IPS-20b (cell line): ENCODE measurements around the gene DIO2.

Experiments
- H3K27ac ChIP-seq: one replicate; pipeline ENCODE4 v1.5.1; 2013; ENCODE audit warnings: low read length
- H3K27me3 ChIP-seq: 2 replicates; pipeline ENCODE4 v1.6.1; 2013; ENCODE audit warnings: mild to moderate bottlenecking, low read length, inconsistent platforms; ENCODE audit not compliant: insufficient read depth
- H3K36me3 ChIP-seq: 2 replicates; pipeline ENCODE4 v1.6.1; 2013; ENCODE audit warnings: low read depth, mild to moderate bottlenecking, inconsistent platforms, low read length, moderate library complexity; ENCODE audit not compliant: insufficient read depth
- H3K4me1 ChIP-seq: 2 replicates; pipeline ENCODE4 v1.6.1; 2013; ENCODE audit warnings: mild to moderate bottlenecking, control low read depth, inconsistent platforms, low read length, moderate library complexity; ENCODE audit not compliant: insufficient read depth
- H3K4me3 ChIP-seq: 2 replicates; pipeline ENCODE4 v1.5.1; 2013; ENCODE audit warnings: mild to moderate bottlenecking, low read length, inconsistent platforms
- H3K9ac ChIP-seq: 2 replicates; pipeline ENCODE4 v1.6.1; 2013; ENCODE audit warnings: low read depth, mild to moderate bottlenecking, inconsistent platforms, low read length, moderate library complexity
- H3K9me3 ChIP-seq: 2 replicates; pipeline ENCODE4 v1.6.1; 2013; ENCODE audit warnings: mild to moderate bottlenecking, low read depth, low read length, inconsistent platforms; ENCODE audit not compliant: insufficient read depth

Gene DIO2

DNA sequence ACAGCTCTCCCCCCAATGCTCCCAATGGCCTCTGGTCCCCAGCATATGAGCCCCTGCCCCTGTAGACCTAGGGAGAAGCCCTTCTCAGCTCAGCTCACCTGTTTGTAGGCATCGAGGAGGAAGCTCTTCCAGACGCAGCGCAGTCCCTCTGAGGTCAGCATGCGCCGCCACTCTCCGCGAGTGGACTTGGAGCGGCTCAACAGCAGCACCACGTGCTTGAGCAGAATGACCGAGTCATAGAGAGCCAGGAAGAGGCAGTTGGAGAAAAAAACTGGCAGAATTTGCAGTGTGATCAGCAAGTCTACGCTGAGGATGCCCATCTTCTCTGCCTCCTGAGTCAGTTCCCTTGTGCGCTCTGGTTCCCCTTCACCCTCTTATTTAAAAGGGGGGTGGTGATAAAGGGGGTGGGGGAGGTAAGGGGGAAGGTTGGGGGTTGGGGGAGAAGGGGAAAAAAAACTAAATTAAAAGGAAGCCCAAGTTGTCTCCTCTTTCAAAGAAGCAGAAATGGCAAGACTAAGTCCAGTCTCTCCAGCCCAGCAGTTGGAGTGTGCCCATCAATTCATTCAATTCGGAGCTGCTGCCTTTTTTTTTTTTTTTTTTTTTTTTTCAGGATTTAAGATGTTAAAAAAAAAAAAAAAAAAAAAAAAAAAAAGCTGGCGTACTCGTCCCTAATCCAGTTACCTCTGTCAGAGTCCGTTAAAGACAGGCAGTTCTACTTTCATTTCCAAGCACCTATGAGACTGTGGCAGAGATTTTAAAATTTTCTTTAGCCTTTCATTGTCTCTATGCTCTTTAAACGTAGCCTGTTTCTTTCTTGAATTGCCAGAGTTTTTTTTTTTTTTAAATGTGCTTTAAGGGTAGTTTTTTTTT lies at the start of gene DIO2:
Gene DIO2 (minus strand): TSS at position 352 of the 870 bp plus-strand sequence. CDS start 32 bp downstream, at position 320.
- Histone ChIP-seq H3K9ac (no peak within 1 kb of the TSS), H3K27ac (no peak within 1 kb of the TSS), H3K4me3 (no peak within 1 kb of the TSS)

DNA sequence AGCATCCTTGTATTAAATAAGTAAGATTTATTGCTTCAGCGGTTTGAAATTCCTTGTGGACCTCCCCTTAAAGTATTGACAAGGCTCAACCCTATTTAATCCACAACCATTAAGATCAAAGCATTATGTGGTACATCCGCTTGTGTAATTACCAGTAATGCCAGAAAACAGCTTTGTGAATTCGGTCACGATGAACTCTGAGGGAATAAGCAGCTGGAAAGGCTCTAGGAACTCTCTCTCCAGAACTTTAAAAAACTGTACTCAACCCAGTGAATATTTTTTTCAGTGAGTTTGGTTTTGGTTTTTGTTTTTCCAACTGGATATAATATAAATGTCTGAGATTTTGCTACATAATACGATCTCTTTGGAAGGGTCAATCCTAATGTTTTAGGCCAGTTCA lies 49.3 kb upstream of the DIO2 start:
- Histone ChIP-seq H3K4me1 (no peaks in the 10 kb centered on the region), H3K27me3 (no peaks in the 10 kb centered on the region)

More for the DNA sequence above, at the start of gene DIO2:
- no peaks in the 10 kb centered on the region for H3K27me3 ChIP-seq
- no peaks in the 10 kb centered on the region for H3K36me3 ChIP-seq
- no peaks in the 10 kb centered on the region; the same call in 1 of the 2 replicates for H3K4me1 ChIP-seq
- no peaks in the 10 kb centered on the region for H3K9me3 ChIP-seq

DNA sequence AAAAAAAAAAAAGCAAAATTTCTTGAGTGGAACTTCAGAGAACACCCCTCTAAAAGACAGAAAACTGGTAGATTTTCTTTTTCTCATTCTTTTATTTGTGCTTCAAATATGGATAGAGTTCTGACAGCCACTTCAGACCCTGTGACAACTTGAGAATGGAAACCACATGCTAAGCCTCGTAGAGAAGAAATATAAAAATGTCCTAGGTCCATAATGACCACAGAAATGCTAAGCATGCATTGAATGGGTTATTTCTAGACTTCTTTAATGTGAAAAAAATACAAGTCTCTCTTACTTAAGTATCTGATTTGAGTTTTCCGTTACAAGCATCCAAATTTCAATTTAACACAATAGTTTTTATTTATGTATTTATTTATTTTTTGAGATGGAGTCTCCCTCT lies 28.3 kb upstream of the DIO2 start:
- no peaks in the 10 kb centered on the region for H3K27me3 ChIP-seq
- H3K4me3 ChIP-seq = no peak overlapping the region
- no peaks in the 10 kb centered on the region for H3K36me3 ChIP-seq
- no peaks in the 10 kb centered on the region for H3K4me1 ChIP-seq
- peaks cover 45% of the 10 kb centered on the region for H3K9me3 ChIP-seq
- no peak overlapping the region for H3K27ac ChIP-seq
- no peak overlapping the region for H3K9ac ChIP-seq

More for the DNA sequence above, 49.3 kb upstream of the DIO2 start:
- Histone ChIP-seq H3K9ac (no peak overlapping the region), H3K4me3 (no peak overlapping the region), H3K9me3 (no peaks in the 10 kb centered on the region), H3K36me3 (no peaks in the 10 kb centered on the region), H3K27ac (no peak overlapping the region)

DNA sequence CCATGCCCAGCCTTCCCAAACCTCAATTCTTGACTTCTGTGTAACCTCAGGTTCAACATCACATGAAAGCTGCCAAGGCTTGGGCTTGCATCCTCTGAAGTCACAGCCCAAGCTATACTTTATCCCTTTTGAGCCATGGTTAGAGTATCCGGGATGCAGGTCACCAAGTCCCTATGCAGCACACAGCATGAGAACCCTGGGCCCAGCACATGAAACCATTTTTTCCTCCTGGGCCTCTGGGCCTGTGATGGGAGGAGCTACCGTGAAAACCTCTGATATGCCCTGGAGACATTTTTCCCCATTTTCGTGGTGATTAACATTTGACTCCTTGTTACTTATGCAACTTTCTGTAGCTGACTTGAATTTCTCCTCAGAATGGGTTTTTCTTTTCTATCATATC lies 25.8 kb upstream of the DIO2 start:
- Histone ChIP-seq H3K4me1 (no peaks in the 10 kb centered on the region), H3K27me3 (no peaks in the 10 kb centered on the region), H3K4me3 (no peak overlapping the region), H3K36me3 (no peaks in the 10 kb centered on the region), H3K9me3 (peaks cover 43% of the 10 kb centered on the region), H3K9ac (no peak overlapping the region), H3K27ac (no peak overlapping the region)

DNA sequence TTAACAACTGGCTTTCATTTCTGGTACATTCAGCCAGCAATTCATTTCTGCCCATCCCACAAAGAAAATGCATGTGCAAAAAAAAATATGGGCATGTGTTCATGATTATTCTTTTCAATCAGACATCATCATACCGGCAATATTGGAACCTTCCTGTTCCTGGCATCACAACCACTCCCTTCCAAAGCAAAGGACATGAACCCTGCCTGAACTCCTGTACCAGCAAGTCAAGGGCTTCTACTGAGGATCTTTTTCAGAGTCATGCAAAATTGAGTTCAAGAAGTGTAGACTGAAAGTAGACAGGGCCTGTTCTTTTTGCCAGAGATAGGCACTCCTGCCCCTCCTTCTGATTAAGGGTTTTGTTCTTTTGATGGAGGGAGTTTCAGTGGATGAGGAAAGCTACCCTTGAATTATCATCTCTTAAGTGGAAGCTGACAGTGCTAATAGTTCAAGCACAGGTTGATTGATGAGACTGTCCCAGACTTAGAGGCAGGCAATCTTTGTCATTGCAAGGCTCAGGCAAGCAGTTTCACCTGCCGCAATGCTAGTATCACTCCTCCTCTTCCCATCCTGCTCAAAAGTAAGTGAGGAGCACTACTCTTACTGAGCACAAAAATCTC lies 22.3 kb upstream of the DIO2 start:
- Histone ChIP-seq H3K9ac (no peak overlapping the region), H3K27ac (no peak overlapping the region), H3K36me3 (no peaks in the 10 kb centered on the region), H3K9me3 (peaks cover 42% of the 10 kb centered on the region), H3K4me1 (no peaks in the 10 kb centered on the region), H3K4me3 (no peak overlapping the region), H3K27me3 (no peaks in the 10 kb centered on the region)

DNA sequence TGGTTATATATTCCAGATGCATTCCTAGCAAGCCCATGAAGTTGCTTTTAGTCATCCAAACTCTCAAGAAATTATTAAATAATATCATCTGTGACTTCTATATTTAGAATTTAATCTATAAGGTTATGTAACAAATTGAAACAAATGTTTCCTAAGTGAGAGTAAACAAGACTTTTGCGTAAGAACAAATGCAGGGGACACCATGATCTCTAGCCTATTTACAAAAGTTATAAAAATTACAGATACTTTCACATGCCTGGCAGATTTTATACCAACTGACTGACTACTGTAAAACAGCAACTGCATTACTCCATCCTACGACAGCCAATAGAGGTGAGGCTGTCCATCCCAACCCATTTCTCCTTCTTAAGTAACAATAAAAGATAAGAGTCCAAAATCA lies 20.4 kb upstream of the DIO2 start:
- Histone ChIP-seq H3K4me3 (no peak overlapping the region), H3K27ac (no peak overlapping the region), H3K27me3 (no peaks in the 10 kb centered on the region), H3K4me1 (no peaks in the 10 kb centered on the region), H3K36me3 (no peaks in the 10 kb centered on the region), H3K9me3 (peaks cover 32% of the 10 kb centered on the region), H3K9ac (no peak overlapping the region)

DNA sequence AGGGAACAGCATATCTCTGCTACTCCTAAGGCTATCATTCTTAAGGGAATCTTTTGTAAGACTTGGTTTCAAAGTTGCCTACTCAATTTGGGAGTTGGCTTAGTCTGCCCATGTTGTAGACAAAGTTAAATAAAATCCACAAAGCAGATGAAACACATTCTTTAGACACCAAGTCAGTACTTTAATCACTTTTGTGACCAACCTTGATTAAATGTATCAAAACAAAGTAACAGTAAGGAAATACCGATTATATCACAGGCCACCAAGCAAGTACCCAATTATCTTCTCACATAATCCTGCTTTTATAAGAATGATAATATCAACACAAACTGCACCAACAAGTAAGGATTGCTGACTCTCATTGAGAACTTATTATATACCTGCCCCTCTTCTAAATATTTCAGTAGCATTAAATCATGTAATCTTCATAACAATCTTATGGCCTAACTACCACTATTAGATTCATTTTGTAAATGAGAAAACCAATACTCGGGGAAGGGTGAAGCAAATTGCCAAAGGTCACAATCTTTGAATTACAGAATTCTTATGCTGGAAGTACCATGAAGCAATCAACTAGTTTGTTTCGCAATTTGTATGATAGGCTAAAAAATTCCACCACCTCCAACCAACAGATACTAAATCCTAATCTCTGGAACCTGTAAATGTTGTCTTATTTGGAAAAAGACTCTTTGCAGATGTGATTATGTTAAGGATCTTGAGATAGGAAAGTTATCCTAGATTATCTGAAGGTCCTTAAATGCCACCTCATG lies 12.6 kb upstream of the DIO2 start:
- H3K4me1 ChIP-seq = no peaks in the 10 kb centered on the region
- H3K4me3 ChIP-seq = no peak overlapping the region
- H3K36me3 ChIP-seq = no peaks in the 10 kb centered on the region
- peaks cover 3% of the 10 kb centered on the region; the same call in 1 of the 2 replicates for H3K9me3 ChIP-seq
- H3K27ac ChIP-seq = no peak overlapping the region
- no peaks in the 10 kb centered on the region for H3K27me3 ChIP-seq
- H3K9ac ChIP-seq = no peak overlapping the region

DNA sequence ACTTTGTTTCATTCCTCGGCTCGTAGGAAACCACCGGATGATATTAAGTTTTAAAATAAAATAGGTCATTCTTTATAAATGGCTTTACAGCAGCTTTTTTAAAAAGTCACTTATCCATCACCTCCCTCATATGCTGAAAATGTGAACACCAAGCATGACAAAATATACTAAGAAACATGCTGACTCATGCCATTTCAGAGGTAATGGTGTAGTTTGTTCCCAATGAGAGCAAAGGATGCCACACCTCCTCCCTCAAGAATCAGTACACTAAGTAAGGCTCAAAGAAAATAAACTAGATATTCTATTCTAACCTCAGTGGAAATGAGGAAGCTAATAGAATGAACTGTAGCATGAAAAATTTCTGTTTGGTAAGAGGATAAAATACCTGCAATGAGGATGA lies 5.5 kb upstream of the DIO2 start:
- no peaks in the 10 kb centered on the region for H3K36me3 ChIP-seq

DNA sequence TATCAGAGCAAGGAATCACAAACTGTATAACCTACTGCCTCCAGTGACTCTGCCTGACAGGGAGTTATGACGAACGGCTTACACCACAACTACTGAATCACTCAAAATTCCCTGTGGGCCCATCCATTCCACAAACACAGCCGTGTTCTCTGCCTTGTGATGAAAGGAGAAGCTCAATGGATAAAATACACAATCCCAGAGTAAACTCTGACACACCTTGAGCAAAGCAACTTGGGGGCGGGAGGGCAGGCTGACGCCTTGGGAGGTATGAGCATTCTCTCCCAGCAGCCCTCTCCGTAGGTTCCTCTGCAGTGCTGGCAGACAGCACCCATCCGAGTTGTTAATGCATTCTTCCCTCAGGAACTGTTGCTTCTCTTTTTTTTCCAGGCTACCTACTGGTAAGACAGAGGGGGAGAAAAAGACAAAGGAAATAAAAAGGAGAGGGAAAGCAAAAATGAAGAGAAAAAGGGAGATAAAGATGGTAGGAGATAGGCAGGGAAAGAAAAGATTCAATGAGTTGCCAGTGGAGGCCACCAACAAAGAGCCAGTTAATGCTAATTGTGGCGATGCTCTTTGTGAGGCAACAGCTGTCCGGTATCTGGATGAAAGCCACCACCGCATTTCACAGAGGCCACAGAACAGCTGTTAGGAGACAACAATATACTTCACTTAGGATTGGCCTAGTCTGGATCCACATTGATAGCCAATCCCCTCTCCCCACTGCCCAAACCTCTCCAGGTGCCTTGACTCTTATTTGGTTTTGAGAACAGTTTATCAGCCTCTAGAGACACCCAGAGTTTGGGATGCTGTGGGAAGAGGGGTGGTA lies 4.7 kb upstream of the DIO2 start:
- no peaks in the 10 kb centered on the region for H3K9me3 ChIP-seq
- no peak overlapping the region for H3K27ac ChIP-seq
- H3K4me1 ChIP-seq = no peaks in the 10 kb centered on the region; the same call in 1 of the 2 replicates
- H3K36me3 ChIP-seq = no peaks in the 10 kb centered on the region
- no peaks in the 10 kb centered on the region for H3K27me3 ChIP-seq
- H3K9ac ChIP-seq = no peak overlapping the region
- H3K4me3 ChIP-seq = no peak overlapping the region

More for the DNA sequence above, 5.5 kb upstream of the DIO2 start:
- Histone ChIP-seq H3K27me3 (no peaks in the 10 kb centered on the region), H3K4me3 (no peak overlapping the region), H3K4me1 (no peaks in the 10 kb centered on the region; the same call in 1 of the 2 replicates), H3K9ac (no peak overlapping the region), H3K9me3 (no peaks in the 10 kb centered on the region), H3K27ac (no peak overlapping the region)

DNA sequence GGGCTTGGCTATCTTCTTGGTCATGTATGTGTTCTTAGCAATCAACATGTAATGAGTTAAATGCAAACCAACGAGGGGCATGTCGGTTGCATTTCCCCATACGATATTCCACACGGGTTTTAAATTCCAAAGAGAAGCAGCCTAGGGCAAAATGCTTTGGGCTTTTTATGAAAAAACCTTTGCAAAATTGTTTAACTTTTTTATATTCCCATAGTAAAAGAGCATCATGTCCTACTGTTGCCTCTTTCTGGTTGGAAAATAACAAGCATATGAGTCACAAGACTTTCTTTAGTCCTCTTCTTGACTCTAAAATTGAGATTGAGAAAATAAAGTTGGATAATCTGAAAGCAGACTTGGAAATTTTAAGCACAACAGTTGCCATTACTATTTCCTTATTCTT lies 3.8 kb upstream of the DIO2 start:
- H3K9ac ChIP-seq = no peak overlapping the region
- no peaks in the 10 kb centered on the region; the same call in 1 of the 2 replicates for H3K4me1 ChIP-seq
- no peaks in the 10 kb centered on the region for H3K27me3 ChIP-seq
- H3K9me3 ChIP-seq = no peaks in the 10 kb centered on the region
- H3K4me3 ChIP-seq = no peak overlapping the region
- no peaks in the 10 kb centered on the region for H3K36me3 ChIP-seq
- H3K27ac ChIP-seq = no peak overlapping the region

DNA sequence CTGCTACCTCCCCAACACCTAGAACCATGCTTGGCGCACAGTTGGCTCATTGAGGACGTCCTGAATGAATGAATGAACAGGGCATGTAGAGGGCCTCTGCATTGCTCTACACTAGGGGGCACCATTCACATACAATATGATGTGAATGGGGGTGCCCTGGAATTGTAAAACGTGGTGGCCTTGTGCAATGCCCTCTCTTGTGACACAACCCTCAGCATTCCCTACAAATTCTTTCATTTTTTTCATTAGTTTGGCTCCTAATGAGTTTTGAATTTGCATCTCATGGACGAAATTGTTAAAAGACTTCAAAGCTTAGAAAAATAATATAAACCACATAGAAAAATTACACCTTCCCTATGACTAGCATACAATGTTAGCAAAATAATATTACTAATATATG lies 2.3 kb upstream of the DIO2 start:
- Histone ChIP-seq H3K27me3 (no peaks in the 10 kb centered on the region), H3K4me1 (no peaks in the 10 kb centered on the region; the same call in 1 of the 2 replicates), H3K9ac (no peak overlapping the region), H3K27ac (no peak overlapping the region), H3K9me3 (no peaks in the 10 kb centered on the region), H3K4me3 (no peak overlapping the region), H3K36me3 (no peaks in the 10 kb centered on the region)
